ENCODE data around the gene MPZ.
A peak's percentile ranks its signal among the peaks of the same experiment; 100 is the strongest.
"Not testable (repeated sequence)": the region's sequence is repeated elsewhere in the genome, so short reads cannot be mapped to it uniquely, and the experiment has no call there.

MPZ gene

DNA sequence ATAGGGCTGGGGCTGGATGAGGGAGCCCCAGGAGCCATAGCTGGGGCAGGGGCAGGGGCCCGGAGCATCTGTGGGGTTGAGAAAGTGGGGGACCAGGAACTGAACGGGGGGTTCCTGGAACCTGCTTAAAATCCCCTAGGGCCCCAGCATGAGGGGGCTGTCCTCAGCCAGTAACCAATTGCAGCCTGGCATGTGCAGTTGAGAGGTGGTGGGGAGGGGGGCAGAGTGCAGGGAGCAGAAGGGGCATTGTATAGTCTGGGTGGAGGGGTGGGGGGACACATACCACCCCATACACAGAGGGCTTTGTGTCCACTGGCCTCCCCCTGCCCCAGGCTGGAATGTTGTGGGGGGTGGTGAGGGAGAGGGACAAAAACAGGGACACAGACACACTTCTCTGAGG lies at the start of gene MPZ:
MPZ (minus strand) TSS at position 101 of the 400 bp plus-strand sequence; CDS start at position 38, 63 bp downstream.
- no peak for DNase-seq

DNA sequence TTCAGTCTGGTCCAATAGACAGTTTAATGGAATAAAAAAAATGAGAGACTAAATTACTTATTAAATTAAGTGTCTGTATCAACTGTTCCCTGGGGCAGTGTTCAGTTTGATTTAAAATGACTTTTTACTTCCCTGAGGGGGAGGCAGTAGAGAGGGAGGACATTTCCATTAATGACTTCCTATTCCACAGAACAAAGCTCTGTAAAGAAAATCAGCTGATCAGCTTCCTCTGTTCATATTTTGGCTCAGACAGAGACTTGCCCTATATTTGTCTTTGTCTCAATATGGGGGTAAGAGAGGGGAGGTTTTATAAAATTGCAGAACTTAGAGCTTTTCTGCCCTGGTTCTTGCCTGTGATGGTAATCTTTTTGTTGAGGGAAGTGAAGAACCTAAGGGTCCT lies 49.5 kb upstream of the MPZ start:
- peak; percentile 10 for DNase-seq

- no peak for DNase-seq
Observed at GRCh38 chr1:161357073-161357472, 47.3 kb upstream of the MPZ start.

- DNase-seq, result no peak
Observed at GRCh38 chr1:161351482-161351881, 41.7 kb upstream of the MPZ start.

DNA sequence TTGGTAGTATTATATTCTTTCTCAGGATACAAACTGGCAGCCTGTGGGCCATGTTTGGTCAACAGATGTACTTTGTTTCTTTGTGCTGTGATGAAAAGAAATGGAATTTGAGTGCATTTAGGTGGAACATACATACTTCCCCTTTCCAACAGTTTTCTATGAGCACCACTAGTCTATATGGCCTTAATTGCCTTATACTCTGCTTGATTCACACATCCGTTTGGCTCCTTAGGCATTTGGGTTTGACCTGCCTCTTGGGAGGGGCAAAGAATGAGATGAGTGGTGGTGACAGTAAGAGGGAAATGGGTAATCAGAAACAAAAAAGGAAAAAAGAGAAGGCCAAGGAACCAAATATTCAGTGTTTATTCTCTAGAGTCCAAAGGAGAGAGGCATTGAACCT lies 40.9 kb upstream of the MPZ start:
- no peak for DNase-seq

DNA sequence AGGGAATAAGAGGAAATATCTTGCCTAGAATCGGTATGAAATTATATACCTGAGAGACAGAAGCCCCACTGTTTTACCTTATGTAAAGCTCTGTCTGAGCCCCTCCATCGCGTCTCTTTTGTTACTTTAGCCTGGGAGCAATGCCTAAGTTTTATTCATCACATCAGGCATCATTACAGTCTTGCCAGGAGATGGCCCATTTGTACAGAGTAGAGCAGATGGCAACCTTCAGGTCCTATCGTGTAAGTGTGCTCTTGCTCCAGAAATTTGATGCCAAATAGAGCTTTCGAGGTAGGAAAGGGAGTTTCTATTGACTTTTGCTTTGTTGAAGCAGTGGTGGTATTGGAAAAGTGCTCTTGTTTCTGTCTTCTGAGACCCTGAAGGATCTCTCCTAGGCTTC lies 33.1 kb upstream of the MPZ start:
- DNase-seq, result no peak

DNA sequence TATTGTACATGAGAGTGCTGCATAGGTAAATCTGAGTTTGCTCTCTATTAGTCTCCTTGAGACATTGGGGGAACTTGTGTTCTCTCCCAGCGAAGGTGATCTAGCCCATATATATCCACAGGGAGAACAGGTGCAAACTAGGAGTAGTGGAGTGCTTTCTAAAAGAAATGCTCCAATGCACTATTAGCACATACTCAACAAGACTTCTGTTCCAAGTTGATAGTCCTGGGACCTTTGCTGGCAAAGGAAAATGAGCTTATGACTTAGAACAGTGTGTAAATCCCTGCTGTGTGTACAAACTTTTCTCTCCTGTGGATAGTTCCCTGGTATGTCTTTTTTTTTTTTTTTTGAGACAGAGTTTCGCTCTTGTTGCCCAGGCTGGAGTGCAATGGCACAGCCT lies 32.4 kb upstream of the MPZ start:
- DNase-seq, result no peak

DNA sequence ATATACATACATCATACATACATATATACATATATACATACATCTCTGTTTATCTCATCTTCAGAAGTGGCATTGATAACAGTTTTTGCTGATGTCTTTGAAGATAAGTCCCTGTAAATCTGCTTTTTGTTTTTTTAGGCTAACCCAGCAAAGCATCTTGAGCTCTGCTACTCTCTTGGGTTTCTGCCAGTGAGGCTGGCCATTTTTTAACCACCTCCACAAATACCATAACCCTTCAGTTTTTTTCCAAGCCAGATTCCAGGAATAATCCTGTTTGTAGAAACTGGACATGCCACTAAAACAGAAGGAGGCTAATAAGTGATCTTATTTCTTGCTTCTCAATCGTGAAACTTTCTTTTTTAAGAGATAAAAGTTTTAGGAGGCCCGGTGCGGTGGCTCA lies 26.0 kb upstream of the MPZ start:
- DNase-seq, result no peak

GRCh38 chr1:161333166-161333565 lies 23.4 kb upstream of the MPZ start:
- DNase-seq, result no peak

DNA sequence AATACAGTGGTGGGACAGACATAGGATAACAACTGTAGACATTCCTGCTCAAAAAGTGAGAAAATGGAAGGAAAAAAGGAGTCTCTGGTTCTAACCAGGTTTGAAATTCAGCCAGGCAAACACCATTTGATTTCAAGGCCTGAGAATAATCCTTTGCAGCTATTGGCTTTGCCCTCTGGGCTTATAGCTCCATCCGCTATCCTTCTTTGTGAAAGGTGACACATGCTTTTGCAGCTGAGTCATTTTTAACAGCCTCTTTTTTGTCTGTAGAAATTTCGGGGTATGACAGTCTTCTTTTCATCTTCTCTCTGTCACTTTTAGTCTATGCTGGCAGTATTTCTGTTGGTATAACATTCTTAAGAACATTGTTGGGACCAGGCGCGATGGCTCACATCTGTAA lies 20.6 kb upstream of the MPZ start:
- no peak for DNase-seq

GRCh38 chr1:161324020-161324419 lies 14.3 kb upstream of the MPZ start:
- no peak for DNase-seq

DNA sequence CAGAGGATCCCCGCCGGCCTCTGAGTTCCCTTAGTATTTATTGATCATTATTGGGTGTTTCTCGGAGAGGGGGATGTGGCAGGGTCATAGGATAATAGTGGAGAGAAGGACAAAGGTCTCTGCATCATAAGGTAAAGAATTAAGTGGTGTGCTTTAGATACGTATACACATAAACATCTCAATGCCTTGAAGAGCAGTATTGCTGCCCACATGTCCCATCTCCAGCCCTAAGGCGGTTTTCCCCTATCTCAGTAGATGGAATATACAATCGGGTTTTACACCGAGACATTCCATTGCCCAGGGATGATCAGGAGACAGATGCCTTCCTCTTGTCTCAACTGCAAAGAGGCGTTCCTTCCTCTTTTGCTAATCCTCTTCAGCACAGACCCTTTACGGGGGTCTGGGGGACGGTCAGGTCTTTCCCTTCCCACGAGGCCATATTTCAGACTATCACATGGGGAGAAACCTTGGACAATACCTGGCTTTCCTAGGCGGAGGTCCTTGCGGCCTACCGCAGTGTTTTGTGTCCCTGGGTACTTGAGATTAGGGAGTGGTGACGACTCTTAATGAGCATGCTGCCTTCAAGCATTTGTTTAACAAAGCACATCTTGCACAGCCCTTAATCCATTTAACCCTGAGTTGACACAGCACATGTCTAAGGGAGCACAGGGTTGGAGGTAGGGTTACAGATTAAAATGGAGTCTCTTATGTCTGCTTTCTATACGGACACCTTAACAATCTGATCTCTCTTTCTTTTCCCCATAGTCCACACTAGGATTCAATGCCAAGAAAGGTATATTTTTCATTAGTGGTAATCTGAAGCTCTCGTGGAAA lies 6.3 kb upstream of the MPZ start:
- not testable (repeated sequence) for DNase-seq

DNA sequence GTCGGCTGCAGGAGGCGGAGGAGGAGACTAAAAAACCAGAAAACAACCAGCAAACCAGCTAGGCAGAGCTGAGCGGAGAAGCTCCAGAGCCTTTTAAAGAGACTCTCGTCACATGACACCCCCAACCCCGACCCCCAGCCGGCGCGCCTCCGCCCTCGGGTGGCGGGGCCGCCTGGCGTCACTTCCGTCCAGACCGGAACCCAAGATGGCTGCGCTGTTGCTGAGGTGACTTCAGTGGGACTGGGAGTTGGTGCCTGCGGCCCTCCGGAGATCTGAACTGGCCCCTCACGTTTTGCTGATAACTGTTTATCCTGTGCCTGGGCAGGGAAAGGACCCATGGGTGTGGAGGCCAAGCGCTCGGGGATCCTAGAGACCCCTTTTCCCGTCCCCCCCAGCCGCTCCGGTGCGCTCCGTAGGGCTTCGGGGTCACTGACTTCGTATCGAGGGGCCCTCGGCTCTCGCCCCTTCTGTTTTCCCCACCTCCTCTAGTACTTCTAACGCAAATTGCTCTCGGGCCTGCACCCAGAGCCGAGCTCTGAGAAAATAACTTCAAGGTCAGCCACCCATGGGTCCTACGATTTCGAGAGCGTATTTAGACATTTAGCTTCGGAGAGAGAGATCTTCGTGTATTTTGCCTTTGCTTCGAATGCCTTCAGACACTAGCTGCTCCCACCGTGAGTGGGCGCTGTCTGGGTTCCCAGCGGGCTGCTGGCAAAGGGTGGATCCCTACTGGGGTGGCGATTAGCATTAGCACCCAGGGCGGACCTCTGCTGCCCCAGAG lies 4.6 kb upstream of the MPZ start, which contains the start of gene SDHC:
SDHC (plus strand) TSS at position 181 of the 781 bp plus-strand sequence; CDS start at position 206, 25 bp downstream.
- peak; percentile 96 for DNase-seq

- peak; percentile 29 for DNase-seq
Observed at GRCh38 chr1:161313554-161314200, 3.9 kb upstream of the MPZ start.

- no peak for DNase-seq
Observed at GRCh38 chr1:161311595-161312181, 1.9 kb upstream of the MPZ start.

DNA sequence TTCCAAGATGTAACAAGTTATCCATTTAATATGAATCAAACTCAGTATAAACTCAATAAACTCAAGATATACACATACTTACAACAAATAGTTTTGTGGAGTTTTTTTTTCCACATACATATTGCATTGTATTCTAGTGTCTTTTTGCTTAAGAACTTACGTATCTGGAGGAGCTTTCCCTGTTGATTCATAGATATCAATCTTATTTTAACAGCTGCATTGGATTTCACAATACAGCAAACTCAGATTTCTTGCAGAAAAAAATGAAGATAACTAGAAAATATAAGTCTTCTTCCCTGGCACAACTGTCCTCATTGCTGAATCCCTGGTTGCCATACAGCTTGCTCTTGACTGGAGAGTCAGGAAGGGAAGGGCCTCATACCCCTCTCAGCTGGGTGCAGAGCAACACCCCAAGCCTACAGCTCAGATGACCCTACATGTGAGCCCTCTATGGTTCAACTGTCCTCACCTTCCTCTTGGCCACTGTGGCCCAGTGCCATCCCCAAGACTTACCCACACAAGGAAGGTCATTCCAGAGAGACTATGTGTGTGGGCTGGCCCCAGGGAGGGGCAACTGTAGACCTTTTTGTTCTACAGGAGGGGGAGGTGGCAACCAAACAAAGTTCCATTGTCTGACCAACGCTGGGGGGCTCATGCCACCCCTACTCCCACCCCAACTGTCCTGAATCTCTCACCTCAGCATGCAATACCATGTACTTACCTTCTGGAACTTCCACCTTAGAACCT lies 1.7 kb downstream of the MPZ start:
- no peak for DNase-seq

GRCh38 chr1:161307230-161307768 lies 2.5 kb downstream of the MPZ start:
- DNase-seq, result no peak

DNA sequence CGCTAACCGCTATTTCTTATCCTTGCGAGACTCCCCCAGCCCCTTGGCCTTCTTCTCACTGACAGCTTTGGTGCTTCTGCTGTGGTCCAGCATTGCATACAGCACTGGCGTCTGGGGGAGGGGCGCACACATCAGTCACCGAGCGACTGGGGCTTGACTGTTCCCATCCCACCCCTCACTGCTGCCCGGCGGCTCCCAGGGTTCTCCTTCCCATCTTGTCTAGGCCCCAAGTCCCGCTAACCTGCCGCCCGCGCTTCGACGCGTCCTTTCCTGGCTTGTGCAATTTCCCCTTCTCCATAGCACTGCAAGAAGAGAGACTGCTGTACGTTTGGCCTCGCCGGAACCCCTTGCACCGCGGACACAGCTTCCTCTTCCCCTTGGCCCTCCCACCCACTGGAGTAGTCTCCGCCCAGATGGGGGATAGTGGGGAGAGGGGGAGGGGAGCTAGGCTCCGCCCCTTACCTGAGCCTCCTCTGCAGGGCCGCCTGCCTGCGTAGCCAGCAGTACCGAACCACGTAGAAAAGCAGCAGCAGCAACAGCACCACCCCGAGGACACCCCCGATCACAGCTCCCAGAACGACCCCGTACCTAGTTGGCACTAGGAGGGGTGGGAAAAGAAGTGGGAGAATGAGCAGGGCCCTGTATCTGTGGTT lies 3.8 kb downstream of the MPZ start:
- peak; percentile 56 for DNase-seq

DNA sequence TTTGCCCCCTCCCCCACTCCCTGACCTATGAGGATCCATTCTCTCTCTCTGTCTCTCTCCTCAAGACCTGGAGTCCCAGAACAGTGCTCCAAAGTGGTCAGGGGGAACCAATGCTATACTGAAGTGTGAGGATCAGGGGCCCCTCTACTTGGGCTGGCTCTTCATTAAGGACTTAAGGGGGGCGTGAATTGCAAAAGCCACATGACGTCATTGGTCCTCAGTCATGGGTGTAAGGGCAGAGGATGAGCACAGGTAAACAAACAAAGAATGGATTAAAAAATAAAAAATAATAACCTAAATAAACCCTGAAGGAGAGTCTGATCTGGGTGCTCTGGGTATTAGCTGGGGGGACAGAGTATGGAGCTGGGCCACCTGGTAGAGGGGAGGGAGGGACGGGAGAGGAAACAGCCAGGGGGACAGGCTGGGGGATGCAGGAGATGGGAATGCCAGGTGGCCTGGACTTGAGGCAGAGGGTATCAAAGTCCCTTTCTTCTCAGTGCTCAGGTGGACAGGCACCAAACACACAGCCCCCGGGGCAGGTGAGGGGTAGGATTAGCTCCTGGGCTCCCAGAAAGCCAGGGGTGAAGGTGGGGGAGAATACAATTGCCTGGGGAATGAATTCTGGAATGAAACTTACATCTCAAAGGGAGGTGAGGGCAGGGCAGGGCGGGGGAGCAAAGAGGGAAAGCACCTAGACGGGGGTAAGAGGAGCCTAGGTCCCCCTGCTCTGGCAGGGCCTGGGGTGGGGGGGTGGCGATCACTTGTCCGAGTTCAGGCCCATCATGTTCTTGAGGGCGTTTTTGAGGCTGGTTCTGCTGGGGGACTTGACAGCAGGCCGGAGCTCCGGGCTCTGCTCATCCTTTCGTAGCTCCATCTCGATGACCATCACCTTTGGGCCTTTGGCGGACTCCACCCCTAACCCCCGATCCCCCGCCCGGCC lies 4.6 kb downstream of the MPZ start:
- no peak for DNase-seq

- DNase-seq, result no peak
Observed at GRCh38 chr1:161300478-161300877, 9.3 kb downstream of the MPZ start.
